Stomach (tissue), 4 donors: ENCODE measurements around the gene BLTP3B.

Source experiments
- CTCF ChIP-seq, 7 experiments: fragments of 450-650 bp in 4 of 7; fragments of 200-600 bp in 3 of 7; sonication (generic) in 3 of 7; IDR thresholded peaks; one replicate each; pipeline ENCODE4 v1.5.1; 2016 to 2019; ENCODE audit warnings: antibody characterized with exemption in 7 of 7, control low read depth in 2 of 7, mild to moderate bottlenecking in 1 of 7
- EP300 ChIP-seq: sonication (generic); formaldehyde crosslinking; IDR thresholded peaks from one replicate; pipeline ENCODE4 v1.6.1; 2017; ENCODE audit warnings: antibody characterized with exemption
- POLR2A ChIP-seq, 4 donors: fragments of 450-650 bp; IDR thresholded peaks; one replicate each; pipeline ENCODE4 v1.6.1; 2016; ENCODE audit warnings: antibody characterized with exemption in 4 of 4, control low read depth in 2 of 4, mild to moderate bottlenecking in 1 of 4, moderate library complexity in 1 of 4
- POLR2AphosphoS5 ChIP-seq, 3 donors: sonication (generic); formaldehyde crosslinking; IDR thresholded peaks; one replicate each; pipeline ENCODE4 v1.6.1; 2016; ENCODE audit warnings: antibody characterized with exemption in 3 of 3

- TF ChIP-seq CTCF (IDR thresholded peaks at IDR 0.05) (no peak), POLR2AphosphoS5 (IDR thresholded peaks at IDR 0.05) (no peak), POLR2A (IDR thresholded peaks at IDR 0.05) (no peak), EP300 (no peak)
Measured at GRCh38 chr12:100186071-100186470, 43.4 kb upstream of the BLTP3B start.
